Skin of body (tissue), 2 donors: Measurements from ENCODE around the gene GRIP2. TPM values are rescaled to one million over a fixed set of nuclear protein-coding genes. Genes with fewer than 3 reads are reported as not detected.

ENCODE experiments used
- DNase-seq: peaks from one replicate; lab custom pipeline; 2025; lab: John Stamatoyannopoulos, UW
- total RNA-seq: library from RNA; depleted of rRNA; stranded (reverse); fragments of >200 nt; gene quantifications from one replicate; pipeline ENCODE4 v1.2.3, GENCODE V29; 2014

The GRIP2 gene
- total RNA-seq, 1 donor from 2014 or later: 2.4 TPM

- no peak for DNase-seq
These were observed 33.4 kb downstream of the GRIP2 start for GRCh38 chr3:14506626-14507304.

DNA sequence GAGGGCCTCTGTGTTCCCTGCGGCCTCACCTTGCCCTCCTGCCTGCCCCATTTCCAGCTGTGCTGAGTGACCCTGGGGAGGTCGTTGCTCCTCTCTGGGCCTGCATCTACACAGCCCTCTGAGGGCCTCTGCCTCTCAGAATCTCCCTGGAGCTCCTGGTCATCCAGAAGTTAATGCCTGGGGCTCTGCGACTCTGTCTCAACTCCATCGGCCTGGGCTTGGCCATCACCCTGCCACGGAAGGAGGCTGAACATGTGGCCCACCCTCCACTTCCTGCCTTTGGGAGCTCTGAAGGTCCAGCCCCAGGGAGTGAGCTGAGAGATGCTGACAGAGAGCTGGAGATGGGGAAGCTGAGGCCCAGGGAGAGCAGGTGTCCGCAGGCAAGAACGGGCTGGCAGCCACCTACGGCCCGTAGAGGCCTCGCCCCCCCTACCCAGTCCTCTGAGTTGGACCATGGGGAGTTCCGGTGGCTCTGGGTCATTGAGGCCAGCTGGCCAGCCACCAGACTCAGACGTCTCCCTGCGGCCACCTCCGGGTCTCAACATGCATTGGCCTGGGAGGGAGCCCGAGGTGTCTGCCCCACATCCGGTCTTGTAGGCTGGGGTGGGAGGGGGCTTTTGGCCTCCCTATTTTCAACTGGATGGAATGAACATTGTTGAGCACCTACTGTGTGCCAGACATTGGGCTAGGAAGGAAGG is 34.2 kb downstream of the GRIP2 start:
- no peak for DNase-seq

GRCh38 chr3:14505001-14505802 is 34.9 kb downstream of the GRIP2 start:
- no peak for DNase-seq

GRCh38 chr3:14503706-14504065 is 36.5 kb downstream of the GRIP2 start:
- no peak for DNase-seq

DNA sequence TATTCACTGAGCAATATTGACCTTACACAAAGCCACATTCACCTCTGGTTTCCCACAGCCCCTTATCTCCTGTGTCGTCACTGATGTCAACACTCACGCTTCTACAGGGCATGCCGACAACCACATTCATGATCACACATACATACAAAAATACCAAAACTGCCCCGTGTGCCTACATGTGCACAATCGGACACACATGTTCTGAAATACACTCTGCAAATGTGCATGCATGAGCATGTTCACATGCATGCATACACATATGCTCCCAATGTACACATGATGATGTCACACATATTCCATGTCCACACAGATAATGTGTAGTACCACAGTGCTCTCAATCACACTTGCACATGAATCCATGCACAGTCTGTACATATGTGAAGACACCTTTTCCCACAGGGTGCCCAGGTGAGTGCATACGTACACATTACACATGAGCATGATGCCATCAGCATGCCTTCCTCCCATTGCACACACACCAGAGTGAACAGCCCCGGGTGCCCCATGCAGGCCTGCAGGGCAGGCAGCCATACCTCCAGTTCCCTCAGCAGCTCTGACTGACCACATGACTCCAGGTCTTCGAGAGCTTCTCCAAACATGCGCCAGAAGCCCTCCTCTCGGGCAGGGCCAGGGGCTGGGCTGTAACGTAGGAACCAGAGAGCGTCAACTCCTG is 37.0 kb downstream of the GRIP2 start:
- no peak for DNase-seq

GRCh38 chr3:14502472-14502871 is 37.7 kb downstream of the GRIP2 start:
- no peak for DNase-seq

- no peak for DNase-seq
These were observed 42.8 kb downstream of the GRIP2 start for GRCh38 chr3:14497321-14497720.

GRCh38 chr3:14496351-14496750 is 43.8 kb downstream of the GRIP2 start:
- DNase-seq: no peak

DNA sequence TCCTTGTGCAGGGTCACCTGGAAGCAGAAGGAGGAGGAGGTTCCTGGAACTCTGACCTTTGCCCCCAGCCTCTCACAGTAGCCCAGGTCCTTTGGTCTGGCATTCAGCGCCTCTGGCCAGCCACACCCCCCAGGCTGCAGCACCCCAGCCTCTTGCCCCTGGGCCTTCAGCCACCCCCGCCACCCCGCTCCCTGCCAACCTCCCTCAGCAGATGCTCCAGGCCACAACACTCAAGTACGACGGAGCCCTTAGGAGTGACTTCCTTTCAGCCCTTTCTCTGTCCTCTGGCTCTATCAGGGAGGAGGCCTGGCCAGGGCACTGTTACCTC is 45.2 kb downstream of the GRIP2 start:
- DNase-seq: no peak

- DNase-seq: no peak
These were observed 45.7 kb downstream of the GRIP2 start for GRCh38 chr3:14494279-14494972.

GRCh38 chr3:14492948-14493881 is 46.9 kb downstream of the GRIP2 start:
- DNase-seq: no peak

GRCh38 chr3:14491396-14492190 is 48.5 kb downstream of the GRIP2 start:
- no peak for DNase-seq

GRCh38 chr3:14490831-14491230 is 49.3 kb downstream of the GRIP2 start:
- no peak for DNase-seq

DNA sequence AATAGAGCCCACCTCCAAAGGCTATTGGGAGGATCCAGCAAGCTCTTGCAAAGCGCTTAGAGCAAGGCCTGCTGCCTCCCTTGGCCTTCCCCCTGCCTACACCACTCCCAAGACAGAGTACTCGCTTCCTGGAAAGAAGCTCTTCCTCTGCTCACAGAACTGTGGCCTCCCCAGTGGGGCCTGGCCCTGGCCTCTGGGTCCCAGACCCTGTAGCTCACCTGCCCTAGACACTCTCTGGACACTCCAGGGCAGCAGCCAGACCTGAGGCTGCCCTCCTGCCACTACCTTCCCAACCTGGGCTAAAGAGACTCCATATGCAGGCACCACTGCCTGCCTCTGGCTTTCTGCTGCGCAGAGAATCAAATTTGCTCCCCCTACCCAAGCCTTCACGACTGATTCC is 49.9 kb downstream of the GRIP2 start:
- no peak for DNase-seq

DNA sequence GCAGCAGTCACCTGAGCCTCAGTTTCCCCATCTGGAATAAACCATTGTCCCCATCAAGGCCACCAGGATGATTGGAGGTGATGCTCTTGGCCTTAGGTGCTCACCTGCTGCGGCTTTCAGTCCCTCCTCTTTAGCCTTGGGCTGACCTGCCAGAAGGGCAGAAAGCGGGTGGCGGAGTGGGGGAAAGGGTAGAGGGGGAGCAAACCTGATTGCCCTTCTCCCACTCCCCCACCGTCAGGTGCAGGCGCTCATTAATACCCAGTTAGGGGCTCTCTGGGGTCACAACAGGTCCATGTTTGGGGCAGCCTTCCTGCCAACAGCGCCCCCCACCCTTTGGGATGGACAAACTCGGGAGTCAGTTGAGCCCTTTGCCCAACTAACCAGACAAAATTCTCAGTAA is 50.5 kb downstream of the GRIP2 start:
- DNase-seq: no peak

- no peak for DNase-seq
These were observed 51.7 kb downstream of the GRIP2 start for GRCh38 chr3:14488286-14489041.

- DNase-seq: no peak
These were observed 52.3 kb downstream of the GRIP2 start for GRCh38 chr3:14487821-14488220.

GRCh38 chr3:14487086-14487485 is 53.1 kb downstream of the GRIP2 start:
- DNase-seq: no peak

- no peak for DNase-seq
These were observed 53.7 kb downstream of the GRIP2 start for GRCh38 chr3:14486460-14486859.
